ENCODE results near the gene SOCS1. TPM values are rescaled to one million over a fixed set of nuclear protein-coding genes. Genes with fewer than 3 reads are reported as not detected.

Gene SOCS1
- total RNA-seq, 1 donor from 2014 or later = 11.7 TPM

- no peak overlapping the region for H3K4me3 Mint-ChIP-seq
- H3K36me3 Mint-ChIP-seq = no peaks in the 10 kb centered on the region
- H3K4me1 Mint-ChIP-seq = peaks cover 17% of the 10 kb centered on the region
- H3K9me3 Mint-ChIP-seq = no peaks in the 10 kb centered on the region
- no peak for TF ChIP-seq CTCF (IDR thresholded peaks at IDR 0.05; ENCODE audit: unreplicated experiment)
- peak overlapping the region; percentile 24 for H3K27ac Mint-ChIP-seq
- no peak for DNase-seq (ENCODE audit: low spot score in 2 of 2, unreplicated experiment in 2 of 2)
- no peaks in the 10 kb centered on the region for H3K27me3 Mint-ChIP-seq (ENCODE audit: low read depth)
Observed at GRCh38 chr16:11251525-11252481, 4.2 kb downstream of the SOCS1 start.

GRCh38 chr16:11250786-11251524 lies 5.0 kb downstream of the SOCS1 start:
- Mint-ChIP-seq H3K4me3 (no peak overlapping the region), H3K27me3 (ENCODE audit: low read depth) (no peaks in the 10 kb centered on the region), H3K27ac (no peak overlapping the region), H3K9me3 (no peaks in the 10 kb centered on the region), H3K36me3 (no peaks in the 10 kb centered on the region), H3K4me1 (peaks cover 14% of the 10 kb centered on the region)
- no peak for TF ChIP-seq CTCF (IDR thresholded peaks at IDR 0.05; ENCODE audit: unreplicated experiment)
- DNase-seq (ENCODE audit: low spot score in 2 of 2, unreplicated experiment in 2 of 2) = no peak

- Mint-ChIP-seq H3K4me3 (no peak overlapping the region), H3K36me3 (no peaks in the 10 kb centered on the region), H3K27me3 (ENCODE audit: low read depth) (no peaks in the 10 kb centered on the region), H3K27ac (no peak overlapping the region), H3K4me1 (peaks cover 14% of the 10 kb centered on the region), H3K9me3 (no peaks in the 10 kb centered on the region)
- TF ChIP-seq CTCF (IDR thresholded peaks at IDR 0.05; ENCODE audit: unreplicated experiment) = no peak
- DNase-seq (ENCODE audit: low spot score in 2 of 2, unreplicated experiment in 2 of 2) = no peak
Observed at GRCh38 chr16:11250091-11250785, 5.8 kb downstream of the SOCS1 start.

- H3K27ac Mint-ChIP-seq = no peak overlapping the region
- no peak for TF ChIP-seq CTCF (IDR thresholded peaks at IDR 0.05; ENCODE audit: unreplicated experiment)
- no peaks in the 10 kb centered on the region for H3K27me3 Mint-ChIP-seq (ENCODE audit: low read depth)
- no peak overlapping the region for H3K4me3 Mint-ChIP-seq
- no peaks in the 10 kb centered on the region for H3K36me3 Mint-ChIP-seq
- peaks cover 14% of the 10 kb centered on the region for H3K4me1 Mint-ChIP-seq
- no peak for DNase-seq (ENCODE audit: low spot score in 2 of 2, unreplicated experiment in 2 of 2)
- H3K9me3 Mint-ChIP-seq = no peaks in the 10 kb centered on the region
Observed at GRCh38 chr16:11249233-11250061, 6.6 kb downstream of the SOCS1 start.

- Mint-ChIP-seq H3K4me3 (no peak overlapping the region), H3K9me3 (no peaks in the 10 kb centered on the region), H3K27me3 (ENCODE audit: low read depth) (no peaks in the 10 kb centered on the region), H3K27ac (no peak overlapping the region), H3K36me3 (no peaks in the 10 kb centered on the region), H3K4me1 (peaks cover 6% of the 10 kb centered on the region)
- no peak for DNase-seq (ENCODE audit: low spot score in 2 of 2, unreplicated experiment in 2 of 2)
- no peak for TF ChIP-seq CTCF (IDR thresholded peaks at IDR 0.05; ENCODE audit: unreplicated experiment)
Observed at GRCh38 chr16:11248133-11248532, 7.9 kb downstream of the SOCS1 start.
